Myocyte (in vitro differentiated cells): Measurements from ENCODE around the gene MANF. TPM values are rescaled to one million over a fixed set of nuclear protein-coding genes. Genes with fewer than 3 reads are reported as not detected.
A peak's percentile ranks its signal among the peaks of the same experiment; 100 is the strongest.
"Not testable (repeated sequence)": the region's sequence is repeated elsewhere in the genome, so short reads cannot be mapped to it uniquely, and the experiment has no call there.

Source experiments
- DNase-seq: peaks from one replicate; pipeline ENCODE4 v3.0.0-alpha.2; 2012; ENCODE audit warnings: low read depth
- total RNA-seq: library from RNA; depleted of rRNA; stranded (reverse); fragments of >200 nt; gene quantifications from 2 replicates; pipeline ENCODE4 v1.2.3, GENCODE V29; 2014

MANF gene
- total RNA-seq, 1 donor from 2014 or later: 129 TPM

GRCh38 chr3:51371943-51372557, 13.0 kb upstream of the MANF start:
- DNase-seq: peak; percentile 78

- DNase-seq: no peak
These were observed 11.3 kb upstream of the MANF start for GRCh38 chr3:51373658-51374421.

- no peak for DNase-seq
These were observed 10.6 kb upstream of the MANF start for GRCh38 chr3:51374456-51374855.

GRCh38 chr3:51375136-51375535, 10.0 kb upstream of the MANF start:
- DNase-seq: no peak

- DNase-seq: no peak
These were observed 9.5 kb upstream of the MANF start for GRCh38 chr3:51375571-51375970.

DNA sequence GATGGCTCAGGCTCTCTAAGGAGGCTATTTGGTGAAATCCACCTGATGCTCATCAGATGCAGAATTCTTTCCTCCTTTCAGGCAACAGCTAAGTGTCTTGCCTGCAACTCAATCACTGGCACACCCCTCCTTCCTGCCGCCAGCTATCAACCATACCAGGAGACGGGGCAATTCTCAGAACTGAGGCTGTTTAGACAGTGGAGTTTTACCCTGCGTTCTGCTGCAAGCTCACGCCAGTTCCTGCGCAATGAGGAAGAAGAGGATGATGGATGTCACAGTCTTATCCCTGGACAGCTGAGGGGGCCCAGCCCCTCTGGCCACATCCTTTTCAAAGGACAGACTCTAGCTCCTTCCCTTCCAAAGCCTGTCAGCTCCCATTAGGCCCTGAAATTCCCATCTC, 7.0 kb upstream of the MANF start:
- no peak for DNase-seq

DNA sequence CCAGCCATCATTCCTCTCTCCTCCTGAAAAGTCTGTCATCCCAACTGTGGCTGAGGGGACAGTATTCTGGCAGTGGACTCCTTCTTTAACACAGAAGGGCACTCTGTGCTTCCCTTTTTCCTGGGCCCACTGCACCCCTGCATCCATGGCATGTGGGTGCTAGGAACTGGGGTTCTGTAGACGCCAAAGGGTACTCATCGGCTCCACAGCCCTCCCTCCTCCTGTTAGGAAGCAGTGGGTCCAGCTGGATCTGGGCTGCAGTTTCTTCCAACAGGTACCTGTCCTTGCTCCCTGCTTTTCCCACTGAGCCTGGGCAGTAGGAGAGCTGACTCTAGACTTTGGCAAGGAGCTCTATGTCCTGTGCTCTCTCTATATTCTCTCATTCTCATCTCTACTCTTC, 6.4 kb upstream of the MANF start:
- DNase-seq: no peak

- peak; percentile 76 for DNase-seq
These were observed 5.8 kb upstream of the MANF start for GRCh38 chr3:51379301-51379700.

- DNase-seq: no peak
These were observed 5.2 kb upstream of the MANF start for GRCh38 chr3:51379746-51380455.

- DNase-seq: no peak
These were observed 4.3 kb upstream of the MANF start for GRCh38 chr3:51380601-51381332.

DNA sequence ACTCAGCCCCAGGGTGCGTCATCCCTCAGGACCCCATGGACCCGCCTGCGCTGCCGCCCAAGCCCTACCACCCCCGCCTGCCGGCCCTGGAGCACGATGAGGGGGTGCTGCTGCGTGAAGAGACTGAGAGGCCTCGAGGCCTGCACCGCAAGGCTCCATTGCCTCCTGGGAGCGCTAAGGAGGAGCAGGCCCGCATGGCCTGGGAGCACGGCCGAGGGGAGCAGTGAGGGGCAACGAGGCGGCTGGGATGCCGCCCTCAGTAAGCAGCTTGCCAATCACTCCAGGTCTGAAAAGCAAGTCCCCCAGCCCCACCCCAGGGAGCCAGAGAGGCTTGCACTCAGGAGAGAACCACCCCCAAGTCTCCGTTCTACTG, 3.8 kb upstream of the MANF start:
- no peak for DNase-seq

- no peak for DNase-seq
These were observed 2.9 kb upstream of the MANF start for GRCh38 chr3:51382076-51382745.

DNA sequence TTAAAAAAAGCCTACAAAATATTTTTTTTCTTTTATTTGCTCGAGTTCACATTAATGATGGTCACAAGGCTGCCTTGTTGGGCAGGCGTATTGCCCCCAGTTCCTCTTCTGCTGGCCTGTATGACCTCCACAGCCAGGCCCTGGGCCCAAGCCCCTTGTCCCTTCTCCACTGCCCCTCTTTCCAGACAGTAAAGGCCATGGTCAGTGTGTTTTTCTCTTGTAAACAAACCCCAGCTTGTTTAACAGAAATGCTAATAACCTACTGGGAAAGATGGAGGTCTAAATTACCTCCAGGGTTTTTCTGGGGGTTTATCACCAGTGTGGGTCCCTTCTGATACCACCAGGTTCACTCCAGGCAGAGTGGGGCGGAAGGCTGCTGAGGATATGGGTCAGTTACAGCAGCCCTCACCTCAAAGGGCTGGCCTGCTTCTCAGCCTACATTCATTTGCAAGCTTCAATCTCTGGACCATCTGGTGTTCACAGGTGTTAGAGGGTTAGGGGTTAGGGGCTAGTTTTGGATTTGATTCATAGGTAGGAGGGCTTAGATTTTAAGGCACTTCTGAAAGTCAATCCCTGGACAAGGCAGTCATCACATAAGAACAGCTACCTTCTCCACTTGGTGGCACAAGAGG, 2.0 kb upstream of the MANF start:
- DNase-seq: no peak

DNA sequence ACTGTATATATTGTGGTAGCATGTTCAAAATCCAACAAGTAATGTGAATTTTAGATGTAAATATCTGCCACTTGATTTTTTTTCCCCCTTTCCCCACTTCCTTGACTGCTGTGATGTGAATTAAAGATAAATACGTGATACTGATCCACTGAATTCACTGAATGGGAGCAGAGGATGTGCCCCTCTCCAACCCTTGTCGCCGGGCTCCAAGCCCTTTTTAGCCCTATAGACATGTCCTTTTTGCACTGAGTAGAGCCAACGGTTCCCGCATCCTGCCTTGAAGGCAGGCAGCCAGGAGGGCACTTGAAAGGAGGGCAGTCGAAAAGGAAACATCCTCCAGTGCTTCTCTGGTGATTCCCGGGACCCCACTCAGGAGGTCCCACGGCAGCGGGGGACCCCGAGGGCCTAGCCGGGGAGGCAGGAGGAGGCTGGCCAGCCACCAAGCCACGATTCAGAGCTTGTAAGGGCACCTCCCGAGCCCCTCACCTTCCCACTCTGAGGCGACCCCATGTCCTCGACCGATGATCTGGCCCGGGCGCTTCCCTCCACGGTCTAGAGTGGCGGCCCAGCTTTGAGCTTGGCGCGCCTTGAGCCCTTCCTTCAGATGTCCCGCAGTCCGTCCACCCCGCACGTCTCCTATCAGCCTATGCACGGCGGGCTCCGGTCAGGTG, 901 bp upstream of the MANF start:
- DNase-seq: peak; percentile 26

GRCh38 chr3:51385621-51386091, 565 bp downstream of the MANF start:
- no peak for DNase-seq

- no peak for DNase-seq
These were observed 1.2 kb downstream of the MANF start for GRCh38 chr3:51386159-51386851.

GRCh38 chr3:51386852-51387229, 1.8 kb downstream of the MANF start:
- no peak for DNase-seq

- DNase-seq: not testable (repeated sequence)
These were observed 2.2 kb downstream of the MANF start for GRCh38 chr3:51387281-51387680.

DNA sequence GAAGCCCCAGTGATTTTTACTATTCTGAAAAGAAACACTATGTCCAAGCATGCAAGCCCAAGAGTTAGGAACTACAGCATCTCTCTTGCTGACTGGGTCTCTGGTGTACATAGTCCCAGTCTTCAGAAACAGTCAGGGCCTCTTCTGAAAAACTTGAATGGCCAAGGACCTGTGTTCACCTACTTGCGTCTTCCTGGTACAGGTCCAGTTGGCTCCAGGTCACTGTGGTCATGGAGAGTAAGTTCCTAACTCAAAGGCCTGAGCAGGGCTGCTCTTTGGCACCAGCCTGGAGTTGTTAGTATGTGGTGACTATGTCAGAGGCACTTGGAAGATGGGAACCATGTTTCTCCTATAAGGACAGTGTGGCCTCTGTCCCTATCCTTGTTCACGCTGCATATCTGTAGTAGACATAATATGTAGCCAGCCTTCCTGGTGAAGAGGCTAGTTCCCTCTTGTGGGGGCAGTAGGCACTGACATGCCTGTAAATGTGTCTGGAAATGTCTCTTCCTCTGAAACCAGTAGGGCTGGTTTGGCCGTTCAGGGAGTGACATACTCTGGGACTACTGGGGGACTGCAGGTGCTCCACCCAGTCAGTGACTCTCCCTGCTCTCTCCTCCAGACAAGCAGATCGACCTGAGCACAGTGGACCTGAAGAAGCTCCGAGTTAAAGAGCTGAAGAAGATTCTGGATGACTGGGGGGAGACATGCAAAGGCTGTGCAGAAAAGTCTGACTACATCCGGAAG, 3.4 kb downstream of the MANF start:
- no peak for DNase-seq
